DOHH2 (cell line): ENCODE measurements around the gene CD52.

ENCODE experiments used
- EZH2phosphoT487 ChIP-seq: fragments of 200-600 bp; sonication (generic); IDR thresholded peaks from 2 replicates; pipeline ENCODE4 v1.6.1; 2017; ENCODE audit warnings: borderline replicate concordance, mild to moderate bottlenecking, antibody characterized with exemption, low read length, moderate library complexity, mixed read lengths
- TF ChIP-seq, protein P1 (sequence below): fragments of 200-600 bp; sonication (generic); IDR thresholded peaks from one replicate; pipeline ENCODE4 v1.5.1; 2014; ENCODE audit warnings: antibody characterized with exemption, mild to moderate bottlenecking, low read depth, low read length; ENCODE audit not compliant: poor library complexity, severe bottlenecking

- TF ChIP-seq, protein P1, sequence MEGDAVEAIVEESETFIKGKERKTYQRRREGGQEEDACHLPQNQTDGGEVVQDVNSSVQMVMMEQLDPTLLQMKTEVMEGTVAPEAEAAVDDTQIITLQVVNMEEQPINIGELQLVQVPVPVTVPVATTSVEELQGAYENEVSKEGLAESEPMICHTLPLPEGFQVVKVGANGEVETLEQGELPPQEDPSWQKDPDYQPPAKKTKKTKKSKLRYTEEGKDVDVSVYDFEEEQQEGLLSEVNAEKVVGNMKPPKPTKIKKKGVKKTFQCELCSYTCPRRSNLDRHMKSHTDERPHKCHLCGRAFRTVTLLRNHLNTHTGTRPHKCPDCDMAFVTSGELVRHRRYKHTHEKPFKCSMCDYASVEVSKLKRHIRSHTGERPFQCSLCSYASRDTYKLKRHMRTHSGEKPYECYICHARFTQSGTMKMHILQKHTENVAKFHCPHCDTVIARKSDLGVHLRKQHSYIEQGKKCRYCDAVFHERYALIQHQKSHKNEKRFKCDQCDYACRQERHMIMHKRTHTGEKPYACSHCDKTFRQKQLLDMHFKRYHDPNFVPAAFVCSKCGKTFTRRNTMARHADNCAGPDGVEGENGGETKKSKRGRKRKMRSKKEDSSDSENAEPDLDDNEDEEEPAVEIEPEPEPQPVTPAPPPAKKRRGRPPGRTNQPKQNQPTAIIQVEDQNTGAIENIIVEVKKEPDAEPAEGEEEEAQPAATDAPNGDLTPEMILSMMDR, result peak; percentile 92
- TF ChIP-seq EZH2phosphoT487, result no peak
These were observed 33.0 kb upstream of the CD52 start for GRCh38 chr1:26284597-26285347.
